ENCODE measurements around the gene MCAM.

Gene MCAM

DNA sequence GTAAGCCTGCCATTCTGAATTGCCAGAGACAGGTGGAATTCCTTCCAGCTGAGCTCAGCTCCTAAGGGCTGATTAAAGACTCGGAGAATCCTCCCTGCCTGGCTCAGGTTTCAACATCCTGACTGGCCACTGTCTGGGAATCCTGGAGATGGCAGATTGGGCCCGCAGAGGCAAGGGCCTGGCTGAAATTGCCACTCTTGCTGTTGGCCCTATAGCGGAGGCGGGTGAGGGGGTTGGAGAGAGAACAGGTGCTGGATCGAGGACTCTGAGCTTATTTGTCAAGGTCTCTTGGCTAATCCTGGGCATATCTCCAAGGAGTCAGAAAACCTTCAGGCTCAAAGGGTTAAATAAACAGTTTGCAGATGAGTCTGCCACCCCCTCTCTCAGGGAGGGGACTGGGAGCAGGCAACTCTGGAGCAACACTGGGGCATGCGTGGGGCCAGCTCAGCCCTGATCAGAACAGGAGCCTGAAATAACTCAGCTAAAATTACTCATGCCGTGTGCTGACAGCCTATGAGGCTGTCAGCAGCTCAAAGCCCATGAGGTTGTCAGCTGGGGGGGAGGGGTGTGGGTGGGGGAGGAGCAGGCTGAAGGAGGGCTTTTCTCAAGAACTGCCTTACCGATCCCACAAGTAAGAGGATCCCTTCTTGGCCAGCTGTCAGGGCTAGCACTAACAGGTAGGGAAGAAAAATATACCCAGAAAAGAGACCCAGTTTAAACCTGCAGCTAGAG is 44.3 kb upstream of the MCAM start:
- Histone ChIP-seq H3K36me3 (ENCODE audit: insufficient read depth, low read length) (peaks cover 21% of the 10 kb centered on the region; the same call in 1 of the 2 replicates), H3K9ac (ENCODE audit: insufficient read length) (no peak overlapping the region), H3K9me3 (ENCODE audit: low read depth, low read length) (no peaks in the 10 kb centered on the region), H3K4me3 (no peak overlapping the region), H3K27ac (no peak overlapping the region)
- DNase-seq (ENCODE audit: low read depth, low spot score): no peak
- TF ChIP-seq FOXP2 (optimal IDR thresholded peaks at IDR 0.05; ENCODE audit: control extremely low read depth, extremely low read length, insufficient read depth): no peak
- TF ChIP-seq POLR2AphosphoS5 (IDR thresholded peaks at IDR 0.05; ENCODE audit: borderline replicate concordance, low read depth, low read length): no peak
- TF ChIP-seq EZH2 (IDR thresholded peaks at IDR 0.05): no peak

DNA sequence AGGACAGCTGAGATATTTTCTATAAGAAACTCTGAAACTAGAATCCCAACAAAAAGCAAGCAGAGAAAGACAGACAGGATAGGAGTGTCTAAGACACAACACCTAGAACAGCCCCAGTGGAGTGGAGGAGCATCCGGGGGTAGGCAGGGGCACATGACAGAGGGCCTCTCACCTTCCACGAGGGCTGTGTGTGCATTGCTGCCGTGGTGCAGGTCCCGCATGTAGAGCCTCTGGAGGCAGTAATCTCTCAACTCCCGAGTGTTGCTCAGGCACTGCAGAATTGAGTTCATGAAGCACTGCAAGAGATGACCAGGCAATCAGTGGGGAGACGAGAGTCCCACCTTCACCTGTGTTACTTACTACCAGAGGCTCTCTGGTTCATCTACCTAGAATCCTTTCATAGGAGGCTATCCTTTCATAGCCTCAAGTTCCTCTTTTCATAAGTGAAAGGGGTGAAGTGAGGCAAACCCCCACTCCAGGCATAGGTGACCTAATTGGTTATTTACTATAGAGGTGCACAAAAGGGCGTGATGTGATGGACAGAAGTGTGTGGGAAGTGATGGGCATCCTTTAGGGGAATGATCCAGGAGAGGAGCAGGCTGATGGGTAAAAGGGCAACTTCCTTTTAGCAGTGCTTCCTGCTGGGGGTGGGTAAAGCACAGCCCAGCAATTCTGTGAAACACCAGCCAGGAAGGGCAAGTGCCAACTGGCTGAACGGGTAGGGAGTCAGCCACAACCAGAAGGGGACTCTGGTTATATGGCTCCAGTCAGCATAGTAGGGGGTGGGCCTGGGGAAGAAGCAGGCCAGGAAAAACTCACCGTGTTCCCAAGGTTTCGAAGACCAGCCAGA is 42.7 kb upstream of the MCAM start:
- no peak overlapping the region for H3K9ac ChIP-seq (ENCODE audit: insufficient read length)
- H3K9me3 ChIP-seq (ENCODE audit: low read depth, low read length): no peaks in the 10 kb centered on the region
- H3K4me3 ChIP-seq: no peak overlapping the region
- DNase-seq (ENCODE audit: low read depth, low spot score): no peak
- peaks cover 22% of the 10 kb centered on the region; the same call in 1 of the 2 replicates for H3K36me3 ChIP-seq (ENCODE audit: insufficient read depth, low read length)
- no peak overlapping the region for H3K27ac ChIP-seq
- TF ChIP-seq POLR2AphosphoS5 (IDR thresholded peaks at IDR 0.05; ENCODE audit: borderline replicate concordance, low read depth, low read length) (no peak), FOXP2 (optimal IDR thresholded peaks at IDR 0.05; ENCODE audit: control extremely low read depth, extremely low read length, insufficient read depth) (no peak), EZH2 (IDR thresholded peaks at IDR 0.05) (no peak)

- no peak overlapping the region for H3K4me3 ChIP-seq
- no peak overlapping the region for H3K9ac ChIP-seq (ENCODE audit: insufficient read length)
- no peak for TF ChIP-seq EZH2 (IDR thresholded peaks at IDR 0.05)
- TF ChIP-seq POLR2AphosphoS5 (IDR thresholded peaks at IDR 0.05; ENCODE audit: borderline replicate concordance, low read depth, low read length): no peak
- no peak for TF ChIP-seq FOXP2 (optimal IDR thresholded peaks at IDR 0.05; ENCODE audit: control extremely low read depth, extremely low read length, insufficient read depth)
- no peak overlapping the region for H3K27ac ChIP-seq
- H3K36me3 ChIP-seq (ENCODE audit: insufficient read depth, low read length): peaks cover 22% of the 10 kb centered on the region; the same call in 1 of the 2 replicates
- DNase-seq (ENCODE audit: low read depth, low spot score): no peak
- H3K9me3 ChIP-seq (ENCODE audit: low read depth, low read length): no peaks in the 10 kb centered on the region
Measured at GRCh38 chr11:119357074-119357473, 40.1 kb upstream of the MCAM start.

DNA sequence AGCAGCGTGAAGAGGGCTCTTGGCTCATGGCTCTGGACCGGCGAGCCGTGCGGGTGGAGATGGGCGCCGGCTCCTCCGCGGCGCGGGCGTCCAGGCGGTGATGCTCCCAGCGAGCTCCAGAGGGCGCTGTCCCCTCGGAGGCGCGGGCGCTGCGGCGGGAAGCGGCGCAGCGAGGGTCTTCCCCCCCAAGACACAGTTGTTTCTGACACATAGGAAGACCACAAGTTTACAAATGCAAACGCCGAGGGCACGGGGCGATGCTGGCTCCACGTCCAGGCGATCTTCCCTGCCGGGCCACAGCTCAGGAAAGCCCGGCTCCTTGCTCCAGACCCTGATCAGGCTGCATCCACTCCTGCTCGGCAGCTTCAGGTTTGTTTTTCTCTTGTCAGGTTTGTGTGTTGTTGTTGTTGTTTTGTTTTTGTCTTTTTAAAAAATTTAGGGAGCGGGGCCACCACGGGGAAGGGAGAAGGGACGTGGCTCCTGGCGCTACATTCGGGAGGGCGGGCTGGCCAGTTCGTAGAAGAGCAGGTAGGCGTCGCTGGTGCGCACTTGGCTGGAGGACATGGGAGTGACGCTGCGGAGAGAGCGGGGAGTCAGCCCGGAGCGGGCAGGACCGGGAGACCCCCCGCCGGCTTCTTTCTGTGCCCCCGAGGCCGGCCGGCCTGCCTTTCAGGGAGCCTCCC is 39.6 kb upstream of the MCAM start:
- DNase-seq (ENCODE audit: low read depth, low spot score): no peak
- no peak overlapping the region for H3K4me3 ChIP-seq

GRCh38 chr11:119355091-119355843 is 38.3 kb upstream of the MCAM start:
- no peaks in the 10 kb centered on the region for H3K9me3 ChIP-seq (ENCODE audit: low read depth, low read length)
- H3K27ac ChIP-seq: no peak overlapping the region
- H3K9ac ChIP-seq (ENCODE audit: insufficient read length): no peak overlapping the region
- no peak for DNase-seq (ENCODE audit: low read depth, low spot score)
- H3K36me3 ChIP-seq (ENCODE audit: insufficient read depth, low read length): peaks cover 22% of the 10 kb centered on the region; the same call in 1 of the 2 replicates
- TF ChIP-seq FOXP2 (optimal IDR thresholded peaks at IDR 0.05; ENCODE audit: control extremely low read depth, extremely low read length, insufficient read depth) (no peak), POLR2AphosphoS5 (IDR thresholded peaks at IDR 0.05; ENCODE audit: borderline replicate concordance, low read depth, low read length) (no peak), EZH2 (IDR thresholded peaks at IDR 0.05) (no peak)
- no peak overlapping the region for H3K4me3 ChIP-seq

More for the DNA sequence above, 39.6 kb upstream of the MCAM start:
- Histone ChIP-seq H3K27ac (no peak overlapping the region), H3K36me3 (ENCODE audit: insufficient read depth, low read length) (peaks cover 22% of the 10 kb centered on the region; the same call in 1 of the 2 replicates), H3K9ac (ENCODE audit: insufficient read length) (no peak overlapping the region), H3K9me3 (ENCODE audit: low read depth, low read length) (no peaks in the 10 kb centered on the region)
- TF ChIP-seq POLR2AphosphoS5 (IDR thresholded peaks at IDR 0.05; ENCODE audit: borderline replicate concordance, low read depth, low read length) (no peak), EZH2 (IDR thresholded peaks at IDR 0.05) (no peak), FOXP2 (optimal IDR thresholded peaks at IDR 0.05; ENCODE audit: control extremely low read depth, extremely low read length, insufficient read depth) (no peak)

GRCh38 chr11:119352857-119353260 is 35.9 kb upstream of the MCAM start:
- no peak for DNase-seq (ENCODE audit: low read depth, low spot score)
- Histone ChIP-seq H3K36me3 (ENCODE audit: insufficient read depth, low read length) (peaks cover 10% of the 10 kb centered on the region; the same call in 1 of the 2 replicates), H3K27ac (no peak overlapping the region), H3K9ac (ENCODE audit: insufficient read length) (no peak overlapping the region), H3K9me3 (ENCODE audit: low read depth, low read length) (no peaks in the 10 kb centered on the region), H3K4me3 (no peak overlapping the region)
- TF ChIP-seq EZH2 (IDR thresholded peaks at IDR 0.05) (no peak), FOXP2 (optimal IDR thresholded peaks at IDR 0.05; ENCODE audit: control extremely low read depth, extremely low read length, insufficient read depth) (no peak), POLR2AphosphoS5 (IDR thresholded peaks at IDR 0.05; ENCODE audit: borderline replicate concordance, low read depth, low read length) (no peak)

DNA sequence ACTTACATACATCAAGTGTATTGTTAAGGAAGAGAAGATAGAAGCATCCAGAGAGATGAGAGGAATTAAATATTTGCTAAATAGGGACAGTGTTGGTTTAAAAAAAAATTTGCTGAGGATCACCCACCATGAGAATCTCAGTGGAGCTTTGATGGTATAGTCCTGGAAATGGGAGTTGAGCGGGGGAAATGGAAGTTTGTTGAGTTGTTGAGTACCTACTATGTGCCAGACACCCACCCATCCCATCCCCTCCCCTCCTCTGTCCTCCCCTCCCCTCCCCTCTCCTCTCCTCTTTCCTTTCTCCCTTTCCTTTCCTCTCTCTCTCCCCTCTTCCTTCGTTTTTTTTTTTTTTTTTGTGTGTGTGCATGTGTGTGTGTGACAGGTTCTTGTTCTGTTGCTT is 34.3 kb upstream of the MCAM start:
- no peaks in the 10 kb centered on the region for H3K9me3 ChIP-seq (ENCODE audit: low read depth, low read length)
- no peak overlapping the region for H3K9ac ChIP-seq (ENCODE audit: insufficient read length)
- DNase-seq (ENCODE audit: low read depth, low spot score): no peak
- H3K36me3 ChIP-seq (ENCODE audit: insufficient read depth, low read length): peaks cover 1% of the 10 kb centered on the region; the same call in 1 of the 2 replicates
- no peak overlapping the region for H3K27ac ChIP-seq
- no peak overlapping the region for H3K4me3 ChIP-seq
- TF ChIP-seq POLR2AphosphoS5 (IDR thresholded peaks at IDR 0.05; ENCODE audit: borderline replicate concordance, low read depth, low read length) (no peak), EZH2 (IDR thresholded peaks at IDR 0.05) (no peak), FOXP2 (optimal IDR thresholded peaks at IDR 0.05; ENCODE audit: control extremely low read depth, extremely low read length, insufficient read depth) (no peak)
